A673 (cell line): ENCODE measurements around the gene SLC2A2. TPM values are rescaled to one million over a fixed set of nuclear protein-coding genes. Genes with fewer than 3 reads are reported as not detected.

Source experiments
- BruUV-seq: library from RNA; stranded (reverse); fragments of 400-500 nt; replicated peaks from 2 replicates; lab custom pipeline; 2021; lab: Mats Ljungman, UMichigan
- CTCF ChIA-PET: fragments of 300-600 bp; sonication (Branson Sonifier 250); formaldehyde crosslinking; loops from one replicate; lab custom pipeline; 2022; ENCODE audit warnings: antibody characterized with exemption; lab: Charles Lee
- POLR2A ChIA-PET: fragments of 300-600 bp; sonication (Branson Sonifier 250); formaldehyde crosslinking; loops from one replicate; lab custom pipeline; 2022; ENCODE audit warnings: antibody characterized with exemption; ENCODE audit not compliant: low non-redundant PET; lab: Charles Lee
- DNase-seq: peaks from one replicate; pipeline ENCODE4 v3.0.0-alpha.2; 2015; ENCODE audit warnings: low spot score
- H3K27ac ChIP-seq: fragments of 200-600 bp; sonication (generic); 2 replicates; pipeline ENCODE4 v1.5.1; 2016; ENCODE audit warnings: mixed run types, low read depth, mild to moderate bottlenecking, mixed read lengths, antibody characterized with exemption, low read length; ENCODE audit not compliant: poor library complexity, severe bottlenecking
- H3K27me3 ChIP-seq: fragments of 200-600 bp; sonication (generic); replicated peaks from 2 replicates; pipeline ENCODE4 v1.6.1; 2017; ENCODE audit warnings: mixed run types, low read depth, mild to moderate bottlenecking, mixed read lengths, antibody characterized with exemption, low read length; ENCODE audit not compliant: insufficient read depth, poor library complexity
- H3K36me3 ChIP-seq: fragments of 200-600 bp; sonication (generic); 2 replicates; pipeline ENCODE4 v1.6.1; 2016; ENCODE audit warnings: mixed run types, mild to moderate bottlenecking, mixed read lengths, antibody characterized with exemption, low read length; ENCODE audit not compliant: insufficient read depth, poor library complexity, severe bottlenecking
- H3K4me1 ChIP-seq: fragments of 200-600 bp; sonication (generic); 2 replicates; pipeline ENCODE4 v1.6.1; 2017; ENCODE audit warnings: mixed run types, mild to moderate bottlenecking, mixed read lengths, antibody characterized with exemption, low read length; ENCODE audit not compliant: insufficient read depth, poor library complexity, severe bottlenecking
- H3K4me3 ChIP-seq: fragments of 200-600 bp; sonication (generic); 2 replicates; pipeline ENCODE4 v1.5.1; 2016; ENCODE audit warnings: low read depth, mixed run types, mild to moderate bottlenecking, mixed read lengths, low read length; ENCODE audit not compliant: poor library complexity, severe bottlenecking
- H3K9me3 ChIP-seq: fragments of 200-600 bp; sonication (generic); 2 replicates; pipeline ENCODE4 v1.6.1; 2016; ENCODE audit warnings: mixed run types, low read depth, mild to moderate bottlenecking, mixed read lengths, antibody characterized with exemption, low read length; ENCODE audit not compliant: poor library complexity, severe bottlenecking
- CTCF ChIP-seq: fragments of 300-800, 200-600 bp; sonication (generic); conservative IDR thresholded peaks from 2 replicates; pipeline ENCODE4 v1.5.1; 2017; ENCODE audit warnings: low read depth, mild to moderate bottlenecking, antibody characterized with exemption, low read length, moderate library complexity, mixed read lengths
- EZH2 ChIP-seq: fragments of 200-600 bp; sonication (generic); IDR thresholded peaks from 2 replicates; pipeline ENCODE4 v1.6.1; 2017; ENCODE audit warnings: borderline replicate concordance, low read depth, mild to moderate bottlenecking, mixed read lengths, antibody characterized with exemption, low read length; ENCODE audit not compliant: poor library complexity, severe bottlenecking
- intact Hi-C: fragments of 100-400 bp; cut with micrococcal nuclease; formaldehyde crosslinking; loops from one replicate; pipeline ENCODE4 v1.10.0; 2022; ENCODE audit not compliant: unreplicated experiment
- total RNA-seq: library from RNA; stranded (reverse); gene quantifications from 2 replicates; pipeline ENCODE4 v1.2.3, GENCODE V29; 2021

Gene SLC2A2
- total RNA-seq, 1 experiment from 2014 or later, result not detected

- CTCF ChIA-PET, result no interaction called here
- Histone ChIP-seq H3K4me1 (no peaks in the 10 kb centered on the region), H3K27ac (no peak overlapping the region), H3K27me3 (no peaks in the 10 kb centered on the region), H3K36me3 (no peaks in the 10 kb centered on the region), H3K9me3 (no peaks in the 10 kb centered on the region), H3K4me3 (no peak overlapping the region)
- TF ChIP-seq CTCF, result no peak
- no peak for TF ChIP-seq EZH2
- no TSS peak for BruUV-seq
- DNase-seq, result no peak
- POLR2A ChIA-PET, result no interaction called here
- intact Hi-C loops, result no loop called here
Measured at GRCh38 chr3:171061749-171062148, 35.2 kb upstream of the SLC2A2 start.

GRCh38 chr3:171059978-171060377, 33.5 kb upstream of the SLC2A2 start:
- H3K27ac ChIP-seq, result no peak overlapping the region
- intact Hi-C loops, result no loop called here
- BruUV-seq, result no TSS peak
- CTCF ChIA-PET, result no interaction called here
- DNase-seq, result no peak
- H3K4me3 ChIP-seq, result no peak overlapping the region
- no peaks in the 10 kb centered on the region for H3K4me1 ChIP-seq
- no peaks in the 10 kb centered on the region for H3K36me3 ChIP-seq
- POLR2A ChIA-PET, result no interaction called here
- no peaks in the 10 kb centered on the region for H3K9me3 ChIP-seq
- H3K27me3 ChIP-seq, result no peaks in the 10 kb centered on the region
- no peak for TF ChIP-seq EZH2
- no peak for TF ChIP-seq CTCF

GRCh38 chr3:171058873-171059603, 32.5 kb upstream of the SLC2A2 start:
- Histone ChIP-seq H3K36me3 (no peaks in the 10 kb centered on the region), H3K4me1 (no peaks in the 10 kb centered on the region), H3K4me3 (no peak overlapping the region), H3K9me3 (no peaks in the 10 kb centered on the region), H3K27me3 (no peaks in the 10 kb centered on the region), H3K27ac (no peak overlapping the region)
- CTCF ChIA-PET, result no interaction called here
- POLR2A ChIA-PET, result no interaction called here
- intact Hi-C loops, result no loop called here
- BruUV-seq, result no TSS peak
- no peak for DNase-seq
- no peak for TF ChIP-seq CTCF
- no peak for TF ChIP-seq EZH2
